TTC549 (cell line): Measurements from ENCODE around the gene EIF2S2.

Experiments
- FAIRE-seq: peaks from 2 replicates; lab custom pipeline; 2012; peaks lifted over from hg19 to GRCh38; lab: Jason Lieb, UNC

Gene EIF2S2

GRCh38 chr20:34120213-34120612 lies 8.2 kb upstream of the EIF2S2 start:
- no peak for FAIRE-seq

GRCh38 chr20:34115232-34115631 lies 3.2 kb upstream of the EIF2S2 start:
- FAIRE-seq = no peak

GRCh38 chr20:34114809-34115208 lies 2.8 kb upstream of the EIF2S2 start:
- FAIRE-seq = no peak

GRCh38 chr20:34112600-34113101 lies 608 bp upstream of the EIF2S2 start:
- FAIRE-seq = no peak

- FAIRE-seq = no peak
These were observed 1.1 kb downstream of the EIF2S2 start for GRCh38 chr20:34110745-34111641.

- FAIRE-seq = no peak
These were observed 1.9 kb downstream of the EIF2S2 start for GRCh38 chr20:34110025-34110744.

- FAIRE-seq = no peak
These were observed 2.6 kb downstream of the EIF2S2 start for GRCh38 chr20:34109442-34109841.

- no peak for FAIRE-seq
These were observed 3.3 kb downstream of the EIF2S2 start for GRCh38 chr20:34108616-34109174.

- no peak for FAIRE-seq
These were observed 5.9 kb downstream of the EIF2S2 start for GRCh38 chr20:34105978-34106675.

GRCh38 chr20:34104059-34104458 lies 8.0 kb downstream of the EIF2S2 start:
- FAIRE-seq = no peak

- FAIRE-seq = no peak
These were observed 9.7 kb downstream of the EIF2S2 start for GRCh38 chr20:34102342-34102741.

- FAIRE-seq = no peak
These were observed 11.5 kb downstream of the EIF2S2 start for GRCh38 chr20:34100576-34100975.

- no peak for FAIRE-seq
These were observed 12.4 kb downstream of the EIF2S2 start for GRCh38 chr20:34099675-34100074.

- no peak for FAIRE-seq
These were observed 13.5 kb downstream of the EIF2S2 start for GRCh38 chr20:34098570-34098969.

- no peak for FAIRE-seq
These were observed 15.2 kb downstream of the EIF2S2 start for GRCh38 chr20:34096699-34097444.

- FAIRE-seq = no peak
These were observed 16.2 kb downstream of the EIF2S2 start for GRCh38 chr20:34095825-34096224.

GRCh38 chr20:34093895-34094294 lies 18.1 kb downstream of the EIF2S2 start:
- no peak for FAIRE-seq

- FAIRE-seq = no peak
These were observed 20.3 kb downstream of the EIF2S2 start for GRCh38 chr20:34091637-34092200.

GRCh38 chr20:34090645-34091044 lies 21.4 kb downstream of the EIF2S2 start:
- FAIRE-seq = no peak

GRCh38 chr20:34089655-34090345 lies 22.2 kb downstream of the EIF2S2 start:
- FAIRE-seq = no peak

- FAIRE-seq = no peak
These were observed 22.9 kb downstream of the EIF2S2 start for GRCh38 chr20:34089175-34089479.
